ENCODE measurements around the gene ADCY5.

GRCh38 chr3:123424999-123425712 lies 23.7 kb downstream of the ADCY5 start:
- no peak for TF ChIP-seq CTCF (IDR thresholded peaks at IDR 0.05)
- TF ChIP-seq EZH2 (IDR thresholded peaks at IDR 0.05; ENCODE audit: borderline replicate concordance, insufficient read depth, low read depth, low read length, poor library complexity, severe bottlenecking): no peak
